Hypothalamus (tissue), 51 donors: Measurements from ENCODE around the gene CAMK1D.
A peak's percentile ranks its signal among the peaks of the same experiment; 100 is the strongest.

Source experiments
- DNase-seq, 51 donors: peaks; one replicate each; lab custom pipeline; 2025; lab: John Stamatoyannopoulos, UW

The CAMK1D gene

DNA sequence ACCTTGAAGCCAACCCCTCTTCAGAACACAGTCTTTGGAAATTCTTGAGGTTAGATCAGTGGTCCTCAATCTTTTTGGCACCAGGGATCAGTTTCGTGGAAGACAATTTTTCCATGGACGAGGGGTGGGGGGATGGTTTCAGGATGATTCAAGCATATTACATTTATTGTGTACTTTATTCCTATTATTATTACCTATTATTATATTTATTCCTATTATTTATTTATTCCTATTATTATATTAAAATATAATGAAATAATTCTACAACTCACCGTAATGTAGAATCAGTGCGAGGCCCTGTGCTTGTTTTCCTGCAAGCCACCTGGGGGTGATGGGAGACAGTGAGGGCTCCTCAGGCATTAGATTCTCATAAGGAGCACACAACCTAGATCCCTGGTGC, 17.9 kb downstream of the CAMK1D start:
- no peak for DNase-seq

DNA sequence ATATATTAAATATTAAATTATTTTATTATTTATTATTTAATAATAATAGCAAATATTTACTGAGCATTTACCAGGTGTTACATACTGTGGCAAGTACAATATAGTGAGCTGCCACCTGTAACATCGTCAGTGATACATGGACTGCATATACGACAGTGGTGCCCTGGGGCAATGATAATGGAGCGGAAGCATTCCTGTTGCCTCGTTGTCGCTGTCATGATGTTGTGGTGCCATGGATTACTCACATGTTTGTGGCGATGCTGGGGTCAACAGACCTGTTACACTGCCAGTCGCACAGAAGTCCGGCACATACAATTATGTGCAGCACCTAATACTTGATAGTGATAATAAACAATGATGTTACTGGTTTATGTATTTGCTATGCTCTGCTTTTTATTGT, 20.6 kb downstream of the CAMK1D start:
- DNase-seq = no peak

DNA sequence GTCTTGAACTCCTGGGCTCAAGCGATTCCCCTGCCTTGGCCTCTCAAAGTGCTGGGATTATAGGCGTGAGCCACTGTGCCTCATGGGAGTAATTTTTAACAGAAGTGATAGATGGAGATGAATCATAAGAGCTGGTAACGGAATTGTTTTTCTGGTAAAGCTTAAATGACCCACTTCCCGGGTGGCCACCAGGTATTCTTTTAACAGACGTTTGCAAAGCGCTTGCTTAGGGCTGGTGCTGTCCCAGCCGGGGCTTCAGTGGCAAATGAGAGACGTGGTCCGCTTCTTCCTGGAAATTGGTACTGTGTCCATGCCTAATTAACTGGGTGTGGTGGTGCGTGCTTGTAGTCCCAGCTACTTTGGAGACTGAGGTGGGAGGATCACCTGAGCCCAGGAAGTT, 23.5 kb downstream of the CAMK1D start:
- DNase-seq = no peak

DNA sequence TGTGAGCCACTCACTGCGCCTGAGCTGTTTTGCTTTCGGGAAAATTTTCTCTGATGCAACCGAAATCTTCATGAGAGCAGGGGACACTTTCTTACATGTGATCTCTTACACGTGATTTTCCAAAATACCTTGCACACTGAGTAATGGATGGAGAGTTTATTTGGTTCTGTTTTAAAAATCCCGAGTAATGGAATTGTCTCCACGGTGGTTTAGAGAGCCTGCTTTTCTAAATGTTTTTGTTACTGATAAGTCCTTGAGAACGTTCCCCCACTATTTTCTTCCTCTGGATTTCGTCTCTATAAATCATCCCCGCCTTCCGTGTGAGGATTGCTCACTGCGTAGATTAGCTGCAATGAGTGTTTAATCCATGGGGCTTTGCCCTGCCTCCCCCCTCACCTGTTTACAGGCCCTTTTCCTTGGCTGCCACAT, 25.7 kb downstream of the CAMK1D start:
- peak in 1 of 51 donors; percentile 20 for DNase-seq

DNA sequence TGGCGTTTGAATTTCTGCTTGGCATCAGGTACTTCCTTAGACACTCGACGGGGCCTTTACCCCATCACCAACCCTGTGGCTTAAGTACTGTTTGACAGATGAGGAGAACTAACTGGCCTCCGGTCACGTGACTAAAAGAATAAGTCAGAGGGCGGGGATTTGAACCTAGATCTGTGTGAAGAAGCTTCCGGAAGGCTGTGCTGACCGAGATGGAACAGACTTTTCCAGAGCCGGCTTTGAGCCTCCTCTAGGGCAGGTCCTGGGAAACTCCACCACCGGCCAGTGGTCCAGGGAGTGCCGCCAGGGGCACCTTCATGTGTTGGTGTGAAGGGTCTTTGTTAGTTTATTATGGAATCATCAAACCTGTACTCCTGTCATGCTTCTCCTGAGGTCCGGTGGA, 26.9 kb downstream of the CAMK1D start:
- DNase-seq = no peak

DNA sequence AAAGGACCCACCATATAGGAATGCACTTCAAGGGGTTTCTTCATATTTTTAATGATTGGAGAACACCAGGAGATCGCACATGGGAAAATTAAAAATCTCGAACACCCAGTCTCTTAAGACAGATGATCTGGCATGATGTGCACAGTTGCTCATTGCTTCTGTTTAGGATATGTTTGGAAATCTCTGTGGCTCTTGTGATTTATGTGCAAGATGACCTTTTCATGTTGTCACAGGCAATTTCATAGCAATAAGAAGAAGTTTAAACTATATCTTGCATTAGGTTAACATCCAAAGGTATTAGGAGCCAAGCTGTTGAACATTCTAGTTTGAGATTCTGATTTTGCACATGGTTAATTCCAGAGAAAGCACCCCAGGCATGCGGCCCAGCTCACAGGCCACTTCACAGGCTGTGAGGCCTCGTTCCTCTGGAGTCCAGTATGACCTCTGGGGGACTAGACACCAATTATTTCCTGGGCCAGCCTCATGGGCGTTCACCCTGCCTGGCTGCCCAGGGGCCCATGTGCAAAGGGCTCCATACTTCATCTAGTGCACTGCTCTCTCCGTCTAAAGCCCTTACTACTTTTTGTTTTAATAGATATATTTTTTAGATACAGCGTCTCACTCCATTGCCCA, 28.4 kb downstream of the CAMK1D start:
- no peak for DNase-seq

DNA sequence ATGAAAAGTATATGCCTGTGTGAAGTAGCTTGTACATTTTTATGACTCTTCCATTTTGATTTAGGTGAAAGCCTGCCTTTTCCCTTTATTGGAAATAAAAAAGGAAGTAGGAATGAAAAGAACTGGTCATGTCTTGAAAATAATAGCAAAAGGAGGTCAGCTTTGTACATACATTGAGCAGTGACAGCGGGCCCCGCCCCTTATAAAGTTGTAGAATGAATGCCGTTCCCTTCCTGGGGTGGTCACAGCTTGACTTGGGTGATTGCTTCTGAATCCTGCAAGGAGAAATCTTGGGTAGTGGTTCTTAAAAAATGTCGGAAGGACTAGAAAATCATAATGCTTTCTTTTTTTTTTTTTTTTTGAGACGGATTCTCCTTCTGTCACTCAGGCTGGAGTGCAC, 31.7 kb downstream of the CAMK1D start:
- DNase-seq = no peak

DNA sequence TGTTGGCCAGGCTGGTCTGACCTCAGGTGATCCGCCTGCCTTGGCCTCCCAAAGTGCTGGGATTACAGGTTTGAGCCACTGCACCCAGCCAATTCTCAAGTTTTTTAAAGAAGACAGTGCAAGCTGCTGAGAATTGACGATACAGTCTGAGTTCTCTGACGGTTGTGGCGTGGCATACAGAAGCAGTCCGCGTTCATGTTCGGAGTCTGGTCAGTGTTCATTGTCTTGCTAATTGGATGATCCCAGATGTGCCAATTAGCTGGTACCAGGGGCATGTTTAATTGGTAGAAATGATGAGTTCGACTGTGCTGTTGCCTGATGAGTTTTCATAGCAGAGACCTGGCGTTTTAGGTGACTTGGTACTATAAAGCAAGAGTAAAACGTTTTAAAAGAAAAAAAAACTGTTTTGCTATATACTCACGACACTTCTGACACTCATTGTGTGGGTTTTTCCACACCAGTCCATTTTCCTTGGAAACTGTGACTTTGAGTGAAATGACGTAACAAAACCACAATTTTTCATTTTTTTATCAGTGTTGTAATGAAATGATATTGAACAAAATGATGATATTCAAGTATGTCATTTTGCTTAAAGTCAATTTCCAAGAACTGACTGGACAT, 32.3 kb downstream of the CAMK1D start:
- no peak for DNase-seq

DNA sequence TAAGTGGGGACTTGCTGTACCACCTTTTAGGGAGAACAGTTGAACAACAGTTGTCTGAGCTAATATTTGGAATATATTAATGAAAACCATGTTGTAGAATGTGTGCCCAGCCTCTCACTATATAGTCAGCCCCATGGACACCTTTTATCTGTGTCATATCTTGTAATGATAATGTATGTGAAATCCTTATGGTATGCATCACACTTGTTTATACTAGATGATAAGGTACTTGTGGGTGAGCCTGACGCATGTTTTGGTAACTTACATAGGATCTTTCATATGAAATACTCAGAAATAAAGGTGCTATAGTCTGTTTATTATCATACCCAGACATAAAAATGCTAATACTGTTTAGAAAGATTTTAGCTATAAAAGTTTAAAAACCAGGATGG, 32.8 kb downstream of the CAMK1D start:
- no peak for DNase-seq

DNA sequence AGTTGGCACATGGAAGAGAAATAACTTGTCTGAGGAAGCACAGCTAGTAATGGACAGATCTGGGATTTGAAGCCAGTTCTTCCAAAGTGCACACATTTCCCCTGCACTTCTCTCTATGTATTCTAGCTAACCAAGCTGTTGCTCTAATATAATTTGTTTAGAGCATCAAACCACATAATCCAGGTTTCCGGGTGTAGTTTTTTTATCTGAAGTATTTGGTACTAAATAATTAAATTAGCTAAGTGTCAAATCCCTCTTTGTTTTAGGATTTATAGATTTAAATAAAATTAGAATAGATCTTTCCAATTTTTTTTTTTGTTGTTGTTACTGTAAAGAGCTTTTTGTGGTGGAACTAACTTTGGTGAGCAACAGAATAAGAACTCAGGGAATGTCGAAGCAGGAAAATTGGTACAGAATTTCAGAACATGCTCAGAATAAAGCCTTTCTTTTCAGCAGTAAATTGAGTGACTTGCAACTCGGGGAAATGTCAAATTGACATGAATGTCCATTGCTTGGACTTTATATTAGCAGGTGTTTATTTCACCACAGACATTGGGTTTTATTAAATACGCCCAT, 33.7 kb downstream of the CAMK1D start:
- no peak for DNase-seq

DNA sequence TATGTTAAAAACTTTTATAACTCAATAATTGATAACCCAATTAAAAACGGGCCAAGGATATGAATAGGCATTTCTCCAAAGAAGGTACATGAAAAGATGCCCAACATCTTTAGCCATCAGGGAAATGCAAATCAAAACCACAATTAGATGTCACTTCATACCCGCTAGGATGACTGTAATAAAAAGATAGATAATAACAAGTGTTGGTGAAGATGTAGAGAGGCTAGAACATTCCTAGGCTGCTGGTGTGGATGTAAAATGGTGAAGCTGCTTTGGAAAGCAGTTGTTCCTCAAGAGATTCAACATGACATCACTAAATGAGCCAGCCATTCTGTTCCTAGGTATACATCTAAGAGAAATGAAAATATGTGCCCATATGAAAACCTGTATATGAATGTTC, 35.6 kb downstream of the CAMK1D start:
- no peak for DNase-seq

DNA sequence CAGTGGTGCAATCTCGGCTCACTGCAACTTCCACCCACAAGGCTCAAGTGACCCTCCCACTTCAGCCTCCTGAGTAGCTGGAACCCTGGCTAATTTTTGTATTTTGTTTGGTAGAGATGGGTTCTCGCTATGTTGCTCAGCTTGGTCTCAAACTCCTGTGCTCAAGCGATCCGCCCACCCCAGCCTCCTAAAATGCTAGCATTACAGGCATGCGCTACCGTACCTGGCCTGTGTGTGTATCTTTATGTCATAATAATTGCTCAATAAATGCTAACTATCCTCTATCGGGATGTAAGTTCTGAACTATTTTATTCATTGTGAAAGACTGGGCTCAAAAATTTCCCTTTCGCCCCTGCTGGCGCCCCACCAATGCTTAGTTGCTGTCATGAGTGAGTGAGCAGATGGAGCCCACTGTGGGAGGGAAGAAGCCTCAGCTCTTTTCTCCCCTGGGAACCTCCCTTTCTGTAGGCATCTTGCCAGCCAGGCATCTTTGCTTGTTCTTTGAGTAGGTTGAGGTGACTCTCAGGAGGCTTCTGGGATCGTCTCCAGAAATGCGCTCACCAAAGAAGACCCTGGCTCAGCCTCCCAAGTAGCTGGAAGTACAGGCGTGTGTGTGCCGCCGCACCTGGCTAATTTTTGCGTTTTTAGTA, 38.3 kb downstream of the CAMK1D start:
- peak in 1 of 51 donors; percentile 50 for DNase-seq

DNA sequence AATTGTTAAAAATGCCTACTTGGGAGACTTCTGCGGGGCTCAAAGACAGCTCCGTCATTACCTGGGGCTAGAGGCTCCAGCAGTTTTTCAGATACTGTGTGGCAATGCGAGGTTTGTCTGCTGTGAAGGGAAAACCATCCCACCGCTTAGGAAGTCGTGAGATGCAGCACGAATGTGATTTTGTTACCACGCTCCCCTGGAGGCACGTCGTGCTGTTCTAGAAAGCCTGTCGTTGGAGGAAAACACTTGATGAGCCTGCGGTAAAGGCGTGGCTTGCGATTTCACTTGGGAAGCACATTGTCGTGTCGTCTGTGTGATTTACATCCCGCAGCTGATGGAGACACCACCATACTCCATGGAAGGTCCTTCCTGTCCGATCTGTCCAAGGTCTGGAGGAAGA, 39.3 kb downstream of the CAMK1D start:
- peak in 1 of 51 donors; percentile 6 for DNase-seq

DNA sequence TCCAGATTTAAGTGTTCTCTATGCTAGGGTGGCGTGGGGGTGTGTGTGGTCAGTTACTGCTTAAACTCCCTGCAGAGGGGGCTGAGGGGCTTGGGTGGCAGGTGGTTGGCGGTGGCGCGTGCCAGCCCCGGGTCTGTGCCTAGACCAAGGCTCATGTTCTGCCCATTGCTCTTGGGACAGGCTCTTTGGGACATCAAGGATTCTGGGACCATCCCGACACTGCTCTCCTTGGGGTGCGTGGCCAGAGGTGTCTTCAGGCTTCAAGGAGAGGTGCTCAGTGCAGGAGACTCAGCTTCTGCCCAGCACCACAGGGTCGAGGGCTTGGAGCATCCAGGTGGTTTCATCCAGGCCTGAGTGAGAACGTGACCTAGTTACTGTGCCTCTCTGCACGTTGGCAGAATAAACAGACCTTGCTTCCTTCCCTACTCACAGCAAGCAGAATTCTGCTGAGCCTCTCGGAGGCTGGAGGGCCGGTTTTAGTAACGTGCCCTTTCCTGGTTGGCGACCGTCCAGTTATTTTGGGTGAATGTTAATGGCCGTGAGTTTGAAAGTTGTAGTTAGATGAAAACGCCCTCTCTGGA, 39.9 kb downstream of the CAMK1D start:
- DNase-seq = no peak

DNA sequence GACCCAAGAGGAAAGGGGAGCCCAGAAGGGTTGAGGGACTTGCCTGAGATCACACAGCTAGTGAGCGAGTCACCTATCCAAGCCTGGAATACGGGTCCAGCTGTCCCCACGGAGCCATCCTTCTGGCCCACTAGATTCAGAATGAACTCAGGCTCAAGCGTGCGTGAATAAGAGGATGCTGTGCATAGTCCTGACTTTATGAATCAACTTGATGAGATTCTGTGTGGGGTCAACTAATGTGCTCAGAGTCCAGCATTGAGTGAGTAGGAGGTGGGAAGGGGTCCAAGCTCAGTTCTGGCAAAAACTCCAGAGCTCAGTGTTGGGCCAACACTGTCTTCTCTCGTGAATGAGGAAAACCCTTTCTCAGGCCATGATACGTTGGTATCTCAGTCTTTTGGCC, 41.4 kb downstream of the CAMK1D start:
- no peak for DNase-seq

DNA sequence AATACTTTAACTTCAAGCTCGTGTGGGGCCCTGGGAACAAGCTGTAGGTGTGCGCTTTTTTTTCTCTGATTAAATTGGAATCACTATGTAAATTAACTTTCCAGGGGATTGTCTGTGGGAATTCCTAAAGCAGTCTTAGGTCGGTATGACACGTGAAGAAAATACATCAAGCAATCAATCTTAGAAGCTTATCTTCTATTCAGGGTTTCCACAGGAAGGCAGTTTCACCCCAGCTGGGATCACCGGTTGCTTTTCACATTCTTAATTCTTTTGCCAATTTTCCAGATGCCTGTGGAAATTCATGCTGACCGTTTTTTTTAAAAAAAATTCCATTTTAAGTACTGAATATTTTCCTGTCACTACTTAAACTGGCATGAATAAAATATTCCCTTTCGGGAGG, 41.9 kb downstream of the CAMK1D start:
- DNase-seq = no peak

DNA sequence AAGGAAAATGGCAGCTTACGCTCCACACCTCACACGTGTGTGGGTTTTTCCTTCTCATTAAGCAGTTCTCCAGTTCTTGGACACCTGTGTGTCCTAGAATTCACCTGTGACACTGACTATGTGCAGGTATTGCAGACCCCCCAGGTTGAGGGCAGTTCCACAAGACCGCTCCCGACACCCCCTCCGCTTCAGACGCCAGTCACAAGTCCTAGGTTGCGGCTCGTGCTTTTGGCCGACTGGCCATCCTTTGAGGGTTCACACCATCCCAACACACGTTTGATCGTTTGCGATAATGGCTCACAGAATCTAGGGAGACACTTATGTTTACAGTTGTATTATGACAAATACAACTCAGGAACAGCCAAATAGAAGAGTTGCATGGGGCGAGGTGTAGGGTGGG, 44.5 kb downstream of the CAMK1D start:
- DNase-seq = no peak

DNA sequence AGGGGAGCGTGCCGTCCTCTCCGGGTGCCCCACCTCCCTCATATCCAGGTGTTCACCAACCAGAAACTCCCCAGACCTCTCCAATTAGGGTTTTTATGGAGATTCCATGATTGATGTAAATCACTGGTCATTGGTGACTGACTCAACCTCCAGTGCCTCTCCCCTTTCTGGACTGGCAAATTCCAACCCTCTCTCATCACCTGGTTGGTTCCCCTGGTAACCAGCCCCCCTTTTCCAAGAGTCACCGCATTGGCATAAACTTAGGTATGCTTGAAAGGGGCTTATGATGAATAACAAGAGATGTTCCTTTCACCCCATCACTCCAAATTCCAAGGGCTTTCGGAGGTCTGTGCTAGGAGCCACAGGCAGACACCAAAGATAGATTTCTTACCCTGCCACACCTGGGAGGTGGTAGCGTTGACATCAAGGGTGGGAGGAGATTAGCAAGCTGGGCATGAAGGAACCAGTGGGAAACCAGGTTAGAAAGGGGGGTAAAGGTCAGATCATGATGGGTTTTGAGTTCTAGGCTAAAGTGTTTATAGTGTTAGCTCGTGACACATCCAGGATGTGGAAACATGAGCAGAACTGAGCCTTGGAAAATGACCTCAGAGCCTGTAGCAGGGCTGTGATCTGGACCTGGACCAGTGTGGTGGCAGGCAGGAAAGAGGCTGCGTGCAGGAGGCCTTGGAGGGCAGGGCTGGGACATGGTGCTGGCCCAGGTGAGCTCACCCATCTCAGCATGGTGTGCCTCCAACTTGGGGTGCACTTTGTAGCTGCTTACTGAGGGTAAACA, 45.1 kb downstream of the CAMK1D start:
- DNase-seq = no peak

DNA sequence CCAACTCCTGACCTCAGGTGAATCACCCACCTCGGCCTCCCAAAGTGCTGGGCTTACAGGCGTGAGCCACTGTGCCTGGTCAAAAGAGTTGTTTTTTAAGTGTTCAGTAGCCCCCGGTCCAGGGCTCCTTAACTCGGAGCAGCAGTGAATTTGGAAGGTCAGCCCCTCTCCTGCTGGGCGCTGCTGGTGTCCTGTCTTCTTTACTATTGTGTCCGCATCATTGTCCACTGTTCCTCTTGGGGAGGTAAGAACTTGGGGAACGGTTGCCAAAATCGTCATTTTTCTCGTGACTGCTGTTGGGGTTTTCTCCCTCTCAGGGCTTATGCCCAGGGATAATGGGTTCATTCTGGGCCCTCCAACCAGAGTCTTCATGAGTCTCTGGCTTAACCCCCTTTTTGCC, 46.7 kb downstream of the CAMK1D start:
- no peak for DNase-seq

DNA sequence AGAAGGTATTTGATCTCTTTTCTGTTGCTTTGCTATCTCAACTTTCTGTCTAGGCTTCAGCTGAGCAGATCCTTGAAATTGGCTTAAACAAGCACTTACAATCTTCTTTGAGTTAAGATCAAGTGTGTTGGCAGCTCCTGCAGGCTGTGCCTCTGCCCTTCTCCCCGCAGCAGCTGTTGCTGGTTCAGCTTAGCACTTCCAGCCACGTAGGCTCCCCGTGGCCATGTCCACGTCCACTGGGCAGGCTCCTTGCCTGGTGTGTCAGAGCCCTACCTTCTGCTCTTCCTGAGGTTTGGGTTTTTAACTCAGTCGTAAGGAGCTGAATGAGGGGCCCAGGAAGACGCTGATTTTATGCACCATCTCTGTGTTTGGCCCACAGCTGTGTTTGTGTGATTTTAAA, 47.2 kb downstream of the CAMK1D start:
- DNase-seq = peak in 1 of 51 donors; percentile 24
